Activated CD4-positive, alpha-beta T cell treated with anti-CD3 and anti-CD28 coated beads, Interleukin-2, amount 10 ng/mL, durations not matched to agents 24 days and 14 days (primary cell): ENCODE data around the gene CEMIP. TPM values are rescaled to one million over a fixed set of nuclear protein-coding genes. Genes with fewer than 3 reads are reported as not detected.
A peak's percentile ranks its signal among the peaks of the same experiment; 100 is the strongest.

Experiments
- DNase-seq: peaks from one replicate; pipeline ENCODE4 v3.0.0; 2022
- H3K27ac Mint-ChIP-seq: one replicate; pipeline ENCODE4 v1.8.0; 2022; ENCODE audit warnings: mild to moderate bottlenecking, mixed read lengths
- H3K27me3 Mint-ChIP-seq: one replicate; pipeline ENCODE4 v1.8.0; 2022; ENCODE audit warnings: mixed read lengths
- H3K36me3 Mint-ChIP-seq: one replicate; pipeline ENCODE4 v1.8.0; 2022; ENCODE audit warnings: low read depth, mild to moderate bottlenecking, mixed read lengths
- H3K4me1 Mint-ChIP-seq: one replicate; pipeline ENCODE4 v1.8.0; 2021; ENCODE audit warnings: mixed read lengths
- H3K4me3 Mint-ChIP-seq: one replicate; pipeline ENCODE4 v1.8.0; 2022; ENCODE audit warnings: mild to moderate bottlenecking, moderate library complexity, mixed read lengths
- H3K9me3 Mint-ChIP-seq: one replicate; pipeline ENCODE4 v1.8.0; 2021; ENCODE audit warnings: mixed read lengths
- intact Hi-C: fragments of 100-400 bp; cut with micrococcal nuclease; formaldehyde crosslinking; loops from one replicate; pipeline ENCODE4 v1.15.1; 2023
- total RNA-seq: library from RNA; stranded (reverse); gene quantifications from 2 replicates; pipeline ENCODE4 v1.2.3, GENCODE V29; 2022

The CEMIP gene
- total RNA-seq, 1 donor from 2014 or later = not detected

GRCh38 chr15:80804970-80805495 lies 25.9 kb downstream of the CEMIP start:
- H3K4me1 Mint-ChIP-seq = peaks cover 19% of the 10 kb centered on the region
- no peaks in the 10 kb centered on the region for H3K36me3 Mint-ChIP-seq
- peak overlapping the region; percentile 37 for H3K4me3 Mint-ChIP-seq
- intact Hi-C loops = loop anchor here (10.0 kb wide), 1 partner anchor 490 kb away; no protein-coding TSS in a partner anchor
- peaks cover 6% of the 10 kb centered on the region for H3K27me3 Mint-ChIP-seq
- peaks cover 10% of the 10 kb centered on the region for H3K9me3 Mint-ChIP-seq
- peak overlapping the region; percentile 87 for H3K27ac Mint-ChIP-seq
- peak; percentile 63 for DNase-seq

DNA sequence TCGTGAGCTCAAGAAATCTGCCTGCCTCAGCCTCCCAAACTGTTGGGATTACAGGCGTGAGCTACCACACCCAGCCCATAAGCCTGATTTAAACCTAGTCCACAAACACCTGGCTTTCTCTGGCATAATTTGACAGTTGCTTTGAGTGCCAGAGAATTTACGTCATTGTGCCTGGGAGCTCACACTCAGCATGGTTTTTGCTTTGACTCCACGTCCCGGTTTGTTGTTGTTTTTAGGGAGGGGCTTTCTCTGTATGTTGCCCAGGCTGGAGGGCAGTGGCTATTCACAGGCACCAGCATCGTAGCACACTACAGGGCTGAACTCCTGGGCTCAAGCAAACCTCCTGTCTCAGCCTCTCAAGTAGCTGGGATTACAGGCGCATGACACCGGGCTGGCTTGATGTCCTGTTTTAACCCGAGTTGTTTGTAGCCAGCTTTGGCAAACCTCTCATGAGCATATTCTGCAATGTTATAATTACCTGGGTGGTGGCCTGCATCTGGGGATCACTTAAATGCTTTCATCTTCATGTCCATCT lies 32.7 kb downstream of the CEMIP start:
- H3K27ac Mint-ChIP-seq = no peak overlapping the region
- no peaks in the 10 kb centered on the region for H3K36me3 Mint-ChIP-seq
- peaks cover 17% of the 10 kb centered on the region for H3K27me3 Mint-ChIP-seq
- H3K9me3 Mint-ChIP-seq = no peaks in the 10 kb centered on the region
- no peak overlapping the region for H3K4me3 Mint-ChIP-seq
- no peaks in the 10 kb centered on the region for H3K4me1 Mint-ChIP-seq
- no peak for DNase-seq
- intact Hi-C loops = no loop called here

DNA sequence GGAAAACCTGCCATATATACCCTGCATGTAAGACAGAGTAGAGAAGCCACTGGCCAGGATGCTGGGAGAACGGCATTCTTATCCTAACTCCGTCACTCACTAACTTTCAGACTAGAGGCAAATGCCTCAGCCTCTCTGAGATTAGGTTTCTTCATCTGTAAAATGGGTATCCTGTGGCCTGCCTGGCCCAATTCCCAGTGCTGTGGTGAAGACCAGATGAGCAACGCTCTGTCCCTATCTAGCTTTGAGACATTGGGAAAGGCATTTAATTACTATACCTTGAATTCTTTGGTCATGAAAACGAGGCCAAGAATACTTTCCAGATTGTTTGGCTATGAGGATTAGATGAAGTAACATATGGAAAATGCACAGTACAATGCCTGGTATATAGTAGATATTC lies 35.9 kb downstream of the CEMIP start:
- no peak for DNase-seq
- H3K4me1 Mint-ChIP-seq = peaks cover 2% of the 10 kb centered on the region
- H3K36me3 Mint-ChIP-seq = no peaks in the 10 kb centered on the region
- H3K9me3 Mint-ChIP-seq = no peaks in the 10 kb centered on the region
- intact Hi-C loops = no loop called here
- peaks cover 20% of the 10 kb centered on the region for H3K27me3 Mint-ChIP-seq
- no peak overlapping the region for H3K4me3 Mint-ChIP-seq
- no peak overlapping the region for H3K27ac Mint-ChIP-seq

DNA sequence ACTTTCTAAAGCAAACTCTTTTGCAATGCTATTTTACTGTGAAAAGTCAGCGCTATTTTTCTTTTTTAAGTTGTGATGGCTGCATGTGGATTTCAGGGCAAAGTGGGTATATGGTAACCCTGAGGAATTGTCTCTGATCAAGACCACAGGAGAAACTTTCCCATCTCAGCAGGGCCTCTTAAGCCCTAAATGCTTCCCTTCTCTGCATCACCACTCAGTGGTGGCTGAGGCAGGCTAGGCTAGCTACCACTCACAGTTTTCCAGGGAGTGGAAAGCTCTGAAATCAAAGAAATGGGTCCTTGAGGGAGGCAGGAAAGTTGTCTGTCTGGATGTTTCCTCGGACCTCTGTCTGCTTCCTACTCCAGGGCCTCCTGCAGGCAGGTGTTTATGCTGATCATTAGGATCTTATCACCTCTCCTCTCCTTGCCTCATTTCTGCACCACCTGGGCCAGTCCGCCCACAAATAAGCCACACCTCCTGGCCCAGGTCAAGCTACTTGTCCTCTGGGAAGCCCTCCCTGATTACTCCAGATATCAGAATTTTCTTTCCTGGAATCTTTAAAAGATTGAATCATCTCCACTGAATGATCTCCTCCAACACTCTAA lies 37.0 kb downstream of the CEMIP start:
- H3K9me3 Mint-ChIP-seq = no peaks in the 10 kb centered on the region
- H3K4me3 Mint-ChIP-seq = no peak overlapping the region
- no peak overlapping the region for H3K27ac Mint-ChIP-seq
- H3K36me3 Mint-ChIP-seq = no peaks in the 10 kb centered on the region
- H3K27me3 Mint-ChIP-seq = peaks cover 17% of the 10 kb centered on the region
- intact Hi-C loops = no loop called here
- H3K4me1 Mint-ChIP-seq = peaks cover 2% of the 10 kb centered on the region
- no peak for DNase-seq

- H3K4me1 Mint-ChIP-seq = peaks cover 2% of the 10 kb centered on the region
- H3K4me3 Mint-ChIP-seq = no peak overlapping the region
- H3K9me3 Mint-ChIP-seq = no peaks in the 10 kb centered on the region
- DNase-seq = no peak
- intact Hi-C loops = no loop called here
- H3K36me3 Mint-ChIP-seq = no peaks in the 10 kb centered on the region
- H3K27me3 Mint-ChIP-seq = peaks cover 17% of the 10 kb centered on the region
- H3K27ac Mint-ChIP-seq = no peak overlapping the region
Measured at GRCh38 chr15:80816936-80817335, 37.8 kb downstream of the CEMIP start.

DNA sequence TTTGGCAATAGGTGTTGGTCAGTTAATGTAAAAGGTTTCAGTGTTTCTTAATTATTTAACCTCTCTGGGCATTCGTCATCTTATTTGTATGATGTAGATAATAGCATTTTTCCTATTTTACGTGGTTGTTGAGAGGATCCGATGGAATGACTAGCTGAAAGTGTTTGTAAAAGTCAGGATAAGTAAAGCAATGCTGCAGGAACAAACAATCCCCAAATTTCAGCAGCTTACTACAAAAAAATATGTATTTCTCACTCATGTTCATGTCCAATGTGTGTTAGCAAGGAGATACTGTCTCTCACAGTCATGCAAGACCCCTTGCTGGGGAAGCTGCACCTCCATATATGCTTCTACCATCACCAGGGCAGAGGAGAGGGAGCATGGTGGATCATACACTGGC lies 38.7 kb downstream of the CEMIP start:
- no peaks in the 10 kb centered on the region for H3K9me3 Mint-ChIP-seq
- no peak for DNase-seq
- H3K27ac Mint-ChIP-seq = no peak overlapping the region
- peaks cover 2% of the 10 kb centered on the region for H3K4me1 Mint-ChIP-seq
- no peaks in the 10 kb centered on the region for H3K36me3 Mint-ChIP-seq
- H3K27me3 Mint-ChIP-seq = peaks cover 17% of the 10 kb centered on the region
- intact Hi-C loops = no loop called here
- H3K4me3 Mint-ChIP-seq = no peak overlapping the region

DNA sequence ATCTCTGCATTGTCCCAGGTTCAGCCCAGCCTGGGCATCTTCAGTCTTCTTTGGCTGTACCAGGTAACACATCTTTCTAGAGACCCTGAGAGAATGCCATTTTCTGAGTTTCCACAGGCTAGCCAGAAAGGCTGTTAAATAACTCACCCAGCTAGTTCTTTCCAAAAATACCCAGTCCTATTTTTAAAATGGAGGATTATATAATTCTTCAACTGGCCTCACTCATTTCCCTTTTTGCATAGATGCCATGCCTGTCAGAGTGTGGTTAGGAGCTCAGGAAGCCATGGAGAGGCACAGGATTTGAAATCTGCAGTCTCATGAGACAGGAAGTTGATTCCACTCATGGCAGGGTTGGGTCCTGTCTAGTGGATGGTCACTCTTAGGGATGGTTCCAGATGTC lies 39.8 kb downstream of the CEMIP start:
- intact Hi-C loops = no loop called here
- Mint-ChIP-seq H3K27me3 (peaks cover 17% of the 10 kb centered on the region), H3K4me3 (no peak overlapping the region), H3K27ac (no peak overlapping the region), H3K4me1 (peaks cover 2% of the 10 kb centered on the region), H3K9me3 (no peaks in the 10 kb centered on the region), H3K36me3 (no peaks in the 10 kb centered on the region)
- DNase-seq = no peak

DNA sequence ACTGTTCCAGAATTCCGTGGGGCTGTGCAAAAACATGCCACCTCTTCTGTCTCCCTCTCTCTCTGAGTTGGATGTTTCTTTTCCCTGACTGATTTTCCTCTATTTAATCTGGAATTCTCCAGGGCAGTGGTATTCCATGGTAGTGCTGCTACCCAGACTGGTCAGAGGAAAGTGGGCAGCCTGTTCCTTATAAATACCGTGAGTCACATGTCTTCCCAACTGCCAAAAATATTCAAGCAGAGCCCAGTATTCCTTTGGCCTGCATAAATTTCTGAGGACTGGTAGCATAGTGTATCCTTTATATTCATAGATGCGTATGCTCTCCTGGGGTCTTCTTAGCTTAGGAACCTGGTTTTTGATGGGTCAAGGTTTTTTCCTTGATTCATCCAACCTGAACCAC lies 40.9 kb downstream of the CEMIP start:
- Mint-ChIP-seq H3K4me1 (peaks cover 2% of the 10 kb centered on the region), H3K27ac (no peak overlapping the region), H3K36me3 (no peaks in the 10 kb centered on the region), H3K9me3 (no peaks in the 10 kb centered on the region), H3K27me3 (peaks cover 13% of the 10 kb centered on the region), H3K4me3 (no peak overlapping the region)
- DNase-seq = no peak
- intact Hi-C loops = no loop called here

GRCh38 chr15:80822256-80822655 lies 43.1 kb downstream of the CEMIP start:
- Mint-ChIP-seq H3K36me3 (no peaks in the 10 kb centered on the region), H3K27ac (no peak overlapping the region), H3K9me3 (no peaks in the 10 kb centered on the region), H3K27me3 (peaks cover 5% of the 10 kb centered on the region), H3K4me3 (no peak overlapping the region), H3K4me1 (no peaks in the 10 kb centered on the region)
- no peak for DNase-seq
- intact Hi-C loops = no loop called here

GRCh38 chr15:80822676-80823075 lies 43.5 kb downstream of the CEMIP start:
- H3K36me3 Mint-ChIP-seq = no peaks in the 10 kb centered on the region
- H3K27me3 Mint-ChIP-seq = peaks cover 5% of the 10 kb centered on the region
- no peak for DNase-seq
- no peak overlapping the region for H3K4me3 Mint-ChIP-seq
- intact Hi-C loops = no loop called here
- H3K9me3 Mint-ChIP-seq = no peaks in the 10 kb centered on the region
- H3K4me1 Mint-ChIP-seq = no peaks in the 10 kb centered on the region
- no peak overlapping the region for H3K27ac Mint-ChIP-seq

DNA sequence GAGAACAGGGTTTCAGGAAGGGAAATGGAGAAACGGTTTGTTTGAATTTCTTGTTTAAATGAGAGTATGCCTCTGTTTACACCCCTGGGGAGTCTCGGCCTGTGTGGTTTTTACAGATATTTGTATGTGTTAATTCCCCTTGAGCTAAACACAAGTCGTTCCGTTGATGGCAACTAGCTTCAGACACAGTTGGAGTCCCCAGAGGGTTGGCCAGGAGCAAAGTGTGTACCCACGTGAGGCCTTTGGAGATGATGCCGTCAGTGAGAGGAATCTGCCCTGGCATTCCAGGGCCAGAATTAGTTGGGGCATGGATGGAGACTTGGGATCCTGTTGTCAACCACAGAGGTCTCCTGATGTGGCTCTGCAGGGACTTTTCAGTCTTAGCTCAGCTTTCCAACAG lies 44.0 kb downstream of the CEMIP start:
- Mint-ChIP-seq H3K4me1 (no peaks in the 10 kb centered on the region), H3K4me3 (no peak overlapping the region), H3K27ac (no peak overlapping the region), H3K36me3 (no peaks in the 10 kb centered on the region), H3K9me3 (no peaks in the 10 kb centered on the region), H3K27me3 (peaks cover 5% of the 10 kb centered on the region)
- DNase-seq = no peak
- intact Hi-C loops = no loop called here

- Mint-ChIP-seq H3K27me3 (peaks cover 5% of the 10 kb centered on the region), H3K4me1 (no peaks in the 10 kb centered on the region), H3K36me3 (no peaks in the 10 kb centered on the region), H3K27ac (no peak overlapping the region), H3K4me3 (no peak overlapping the region), H3K9me3 (no peaks in the 10 kb centered on the region)
- intact Hi-C loops = no loop called here
- no peak for DNase-seq
Measured at GRCh38 chr15:80823995-80824394, 44.8 kb downstream of the CEMIP start.

GRCh38 chr15:80825361-80826030 lies 46.3 kb downstream of the CEMIP start:
- Mint-ChIP-seq H3K36me3 (no peaks in the 10 kb centered on the region), H3K9me3 (no peaks in the 10 kb centered on the region), H3K27ac (no peak overlapping the region), H3K4me1 (no peaks in the 10 kb centered on the region), H3K4me3 (no peak overlapping the region), H3K27me3 (no peaks in the 10 kb centered on the region)
- intact Hi-C loops = loop anchor here (5.0 kb wide), 1 partner anchor 992 kb away; no protein-coding TSS in a partner anchor
- no peak for DNase-seq

DNA sequence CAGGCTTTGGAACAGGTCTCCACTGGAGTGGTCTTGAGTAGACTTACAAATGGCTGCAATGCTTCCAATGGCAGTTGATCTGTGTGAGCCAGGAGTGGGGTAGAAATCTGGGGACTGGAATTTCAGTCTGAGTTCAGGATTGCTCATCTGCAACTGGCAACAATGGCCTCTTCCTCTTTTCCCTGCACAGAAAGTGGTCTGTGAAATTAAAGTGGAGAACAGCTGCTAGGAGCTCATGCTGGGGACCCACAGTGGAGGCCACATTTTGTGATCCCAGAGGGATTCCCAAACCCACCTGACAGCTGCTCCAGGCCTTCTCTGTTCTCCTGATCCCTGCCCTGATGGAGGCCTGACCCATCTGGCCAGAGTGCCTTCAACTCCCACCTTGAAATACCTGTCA lies 49.6 kb downstream of the CEMIP start:
- Mint-ChIP-seq H3K9me3 (no peaks in the 10 kb centered on the region), H3K27me3 (peaks cover 4% of the 10 kb centered on the region), H3K4me3 (no peak overlapping the region), H3K4me1 (no peaks in the 10 kb centered on the region), H3K36me3 (no peaks in the 10 kb centered on the region), H3K27ac (no peak overlapping the region)
- DNase-seq = no peak
- intact Hi-C loops = loop anchor here (5.0 kb wide), 1 partner anchor 989 kb away; no protein-coding TSS in a partner anchor
